Liver (tissue), 9 donors: ENCODE results near the gene ZXDC. TPM values are rescaled to one million over a fixed set of nuclear protein-coding genes. Genes with fewer than 3 reads are reported as not detected.

Experiments
- DNase-seq: peaks from one replicate; pipeline ENCODE4 v3.0.0-alpha.2; 2017; ENCODE audit warnings: low spot score
- H3K27ac ChIP-seq, 2 donors: one replicate each; pipeline ENCODE4 v1.7.0; 2013; ENCODE audit warnings: inconsistent platforms in 2 of 2, low read length in 2 of 2, control low read depth in 1 of 2, low read depth in 1 of 2, mild to moderate bottlenecking in 1 of 2
- H3K27me3 ChIP-seq, 4 donors: one replicate each; pipeline versions ENCODE4 v1.6.1 to v1.7.0; 2013; ENCODE audit warnings: low read length in 3 of 4, inconsistent platforms in 1 of 4, mild to moderate bottlenecking in 1 of 4, moderate library complexity in 1 of 4; ENCODE audit not compliant: control insufficient read depth in 4 of 4, insufficient read depth in 4 of 4
- H3K36me3 ChIP-seq, 4 donors: one replicate each; pipeline versions ENCODE4 v1.6.1 to v1.7.0; 2013; ENCODE audit warnings: low read length in 3 of 4, mild to moderate bottlenecking in 3 of 4, low read depth in 1 of 4, moderate library complexity in 1 of 4; ENCODE audit not compliant: control insufficient read depth in 4 of 4, insufficient read depth in 3 of 4
- H3K4me1 ChIP-seq, 4 donors: one replicate each; pipeline versions ENCODE4 v1.6.1 to v1.7.0; 2013; ENCODE audit warnings: low read length in 3 of 4, mild to moderate bottlenecking in 3 of 4, moderate library complexity in 1 of 4; ENCODE audit not compliant: control insufficient read depth in 4 of 4, insufficient read depth in 4 of 4
- H3K4me3 ChIP-seq, 3 donors: one replicate each; pipeline versions ENCODE4 v1.6.1 to v1.7.0; 2013; ENCODE audit warnings: low read length in 3 of 3, control low read depth in 1 of 3, low read depth in 1 of 3, mild to moderate bottlenecking in 1 of 3
- H3K9ac ChIP-seq, 2 donors: one replicate each; pipeline ENCODE4 v1.7.0; 2013; ENCODE audit warnings: low read length in 2 of 2, mild to moderate bottlenecking in 2 of 2, moderate library complexity in 2 of 2, control low read depth in 1 of 2, low read depth in 1 of 2
- H3K9me3 ChIP-seq, 4 donors: one replicate each; pipeline versions ENCODE4 v1.6.1 to v1.7.0; 2013; ENCODE audit warnings: low read length in 3 of 4; ENCODE audit not compliant: control insufficient read depth in 4 of 4
- EGR1 ChIP-seq, 2 donors: IDR thresholded peaks; 2 replicates each; pipeline ENCODE4 v1.6.1; 2016 to 2018; ENCODE audit warnings: antibody characterized with exemption in 2 of 2, low read depth in 2 of 2
- FOXA1 ChIP-seq: IDR thresholded peaks from 2 replicates; pipeline ENCODE4 v1.6.1; 2016; ENCODE audit warnings: antibody characterized with exemption
- FOXA2 ChIP-seq: IDR thresholded peaks from 2 replicates; pipeline ENCODE4 v1.6.1; 2016; ENCODE audit warnings: antibody characterized with exemption
- HNF4A ChIP-seq, 2 donors: conservative IDR thresholded peaks; 2 replicates each; pipeline ENCODE4 v1.6.1; 2016; ENCODE audit warnings: antibody characterized with exemption in 2 of 2, mild to moderate bottlenecking in 2 of 2
- RAD21 ChIP-seq, 2 donors: IDR thresholded peaks; 2 replicates each; pipeline ENCODE4 v1.6.1; 2016; ENCODE audit warnings: antibody characterized with exemption in 2 of 2, mild to moderate bottlenecking in 2 of 2
- RXRA ChIP-seq, 2 donors: IDR thresholded peaks; 2 replicates each; pipeline ENCODE4 v1.6.1; 2017 to 2018; ENCODE audit warnings: antibody characterized with exemption in 2 of 2, mild to moderate bottlenecking in 1 of 2
- TAF1 ChIP-seq: conservative IDR thresholded peaks from 2 replicates; pipeline ENCODE4 v1.6.1; 2016; ENCODE audit warnings: antibody characterized with exemption, mild to moderate bottlenecking
- whole genome bisulfite sequencing: extraction: QIAGEN DNeasy Blood & Tissue Kit; methylation state at CpG from one replicate; pipeline ENCODE4 v1.1.7; 2013; 5-methylcytosine and 5-hydroxymethylcytosine counted together
- polyA plus RNA-seq, 2 donors: library from polyadenylated mRNA; stranded (reverse) in 1 of 2; unstranded in 1 of 2; fragments of 200-250 nt in 1 of 2; fragments of >200 nt in 1 of 2; fragmentation: Nextera tagmentation in 1 of 2; extraction: Ambion mirVana in 1 of 2; gene quantifications; one replicate each; pipeline versions ENCODE4 v1.2.1 to v1.2.3, GENCODE V29; 2013 to 2015
- total RNA-seq, 2 donors: library from RNA; depleted of rRNA; stranded (reverse); fragments of >200 nt; gene quantifications; one replicate each; pipeline ENCODE4 v1.2.3, GENCODE V29; 2014
- TF ChIP-seq, protein P1 (sequence below): IDR thresholded peaks from 2 replicates; pipeline ENCODE4 v1.6.1; 2016; ENCODE audit warnings: antibody characterized with exemption, mild to moderate bottlenecking
- TF ChIP-seq, protein P2 (sequence below): fragments of 150-350 bp; IDR thresholded peaks from 2 replicates; pipeline ENCODE4 v1.5.1; 2017; ENCODE audit warnings: improper control_type of control experiment, low read depth, low read length; ENCODE audit not compliant: missing input control
- TF ChIP-seq, protein P3 (sequence below): IDR thresholded peaks from 2 replicates; pipeline ENCODE4 v1.6.1; 2016; ENCODE audit warnings: antibody characterized with exemption
- TF ChIP-seq, protein P4 (sequence below): IDR thresholded peaks from 2 replicates; pipeline ENCODE4 v1.6.1; 2016; ENCODE audit warnings: antibody characterized with exemption
- donor health status: healthy.
- donor health status: healthy.
- donor health status: healthy.
- donor health status: healthy.
- donor health status: healthy.

Gene ZXDC
- total and polyA plus RNA-seq, 4 donors, result 7.0 to 42.3 (median 13.9) TPM

DNA sequence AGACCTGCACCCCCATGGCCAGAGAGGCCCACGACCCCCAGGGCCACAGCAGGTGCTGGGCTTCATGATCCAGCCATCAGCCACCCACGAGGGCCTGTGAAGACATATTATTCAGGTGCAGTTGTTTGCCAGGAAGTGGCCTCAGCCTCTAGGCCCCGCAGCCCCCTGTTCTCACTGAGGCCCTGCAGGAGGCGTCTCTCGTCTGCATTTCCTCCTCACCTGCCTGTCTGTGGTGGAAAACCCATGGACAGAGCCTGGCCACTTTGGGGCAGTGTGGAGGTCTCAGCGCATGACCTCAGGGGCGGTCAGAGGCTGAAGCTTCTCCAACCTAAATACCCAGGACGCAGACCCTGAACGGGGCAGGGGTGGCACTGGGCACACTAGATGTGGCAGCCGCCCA lies 23.2 kb upstream of the ZXDC start:
- WGBS, result 78% methylated on average over 10 of the region's 10 CpGs

DNA sequence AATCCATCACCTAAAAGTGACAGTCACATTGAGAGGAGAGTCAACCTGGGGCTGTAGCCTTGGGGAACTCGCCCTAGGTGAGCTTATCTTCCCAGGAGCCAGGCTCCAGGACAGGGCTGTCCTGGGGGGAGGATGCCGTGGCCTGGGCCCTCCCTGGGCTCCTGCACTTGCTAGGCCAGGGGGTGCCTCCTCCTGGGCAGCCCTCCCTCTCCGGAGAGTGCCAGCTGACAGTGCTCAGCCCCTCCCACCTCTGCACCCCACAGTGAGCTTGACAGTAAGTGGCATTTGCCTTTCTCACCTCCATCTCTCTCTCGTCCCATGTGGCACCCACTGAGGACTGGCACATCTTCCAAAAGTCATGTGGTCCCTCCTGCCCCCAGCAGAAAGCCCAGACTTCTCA lies 22.8 kb upstream of the ZXDC start:
- no peak for TF ChIP-seq TAF1
- no peak for TF ChIP-seq HNF4A (conservative IDR thresholded peaks at IDR 0.05)
- TF ChIP-seq, protein P1, sequence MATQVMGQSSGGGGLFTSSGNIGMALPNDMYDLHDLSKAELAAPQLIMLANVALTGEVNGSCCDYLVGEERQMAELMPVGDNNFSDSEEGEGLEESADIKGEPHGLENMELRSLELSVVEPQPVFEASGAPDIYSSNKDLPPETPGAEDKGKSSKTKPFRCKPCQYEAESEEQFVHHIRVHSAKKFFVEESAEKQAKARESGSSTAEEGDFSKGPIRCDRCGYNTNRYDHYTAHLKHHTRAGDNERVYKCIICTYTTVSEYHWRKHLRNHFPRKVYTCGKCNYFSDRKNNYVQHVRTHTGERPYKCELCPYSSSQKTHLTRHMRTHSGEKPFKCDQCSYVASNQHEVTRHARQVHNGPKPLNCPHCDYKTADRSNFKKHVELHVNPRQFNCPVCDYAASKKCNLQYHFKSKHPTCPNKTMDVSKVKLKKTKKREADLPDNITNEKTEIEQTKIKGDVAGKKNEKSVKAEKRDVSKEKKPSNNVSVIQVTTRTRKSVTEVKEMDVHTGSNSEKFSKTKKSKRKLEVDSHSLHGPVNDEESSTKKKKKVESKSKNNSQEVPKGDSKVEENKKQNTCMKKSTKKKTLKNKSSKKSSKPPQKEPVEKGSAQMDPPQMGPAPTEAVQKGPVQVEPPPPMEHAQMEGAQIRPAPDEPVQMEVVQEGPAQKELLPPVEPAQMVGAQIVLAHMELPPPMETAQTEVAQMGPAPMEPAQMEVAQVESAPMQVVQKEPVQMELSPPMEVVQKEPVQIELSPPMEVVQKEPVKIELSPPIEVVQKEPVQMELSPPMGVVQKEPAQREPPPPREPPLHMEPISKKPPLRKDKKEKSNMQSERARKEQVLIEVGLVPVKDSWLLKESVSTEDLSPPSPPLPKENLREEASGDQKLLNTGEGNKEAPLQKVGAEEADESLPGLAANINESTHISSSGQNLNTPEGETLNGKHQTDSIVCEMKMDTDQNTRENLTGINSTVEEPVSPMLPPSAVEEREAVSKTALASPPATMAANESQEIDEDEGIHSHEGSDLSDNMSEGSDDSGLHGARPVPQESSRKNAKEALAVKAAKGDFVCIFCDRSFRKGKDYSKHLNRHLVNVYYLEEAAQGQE, result no peak
- no peak for TF ChIP-seq EGR1 (IDR thresholded peaks at IDR 0.05; ENCODE audit: low read depth in 2 of 2)
- no peak for TF ChIP-seq RAD21 (IDR thresholded peaks at IDR 0.05)
- no peak for TF ChIP-seq FOXA2
- no peak overlapping the region for H3K9ac ChIP-seq
- no peak for DNase-seq
- no peak overlapping the region for H3K27ac ChIP-seq
- peaks cover 0 to 64% (median 30%) of the 10 kb centered on the region in 4 donors for H3K36me3 ChIP-seq
- H3K4me3 ChIP-seq, result no peak overlapping the region
- no peaks in the 10 kb centered on the region for H3K27me3 ChIP-seq
- peaks cover 0 to 8% (median 0%) of the 10 kb centered on the region in 4 donors for H3K4me1 ChIP-seq
- WGBS, result 79% methylated on average over 4 of the region's 4 CpGs
- H3K9me3 ChIP-seq, result no peaks in the 10 kb centered on the region

More for the DNA sequence above, 23.2 kb upstream of the ZXDC start:
- Histone ChIP-seq H3K27me3 (no peaks in the 10 kb centered on the region), H3K36me3 (peaks cover 0 to 67% (median 29%) of the 10 kb centered on the region in 4 donors), H3K4me3 (no peak overlapping the region), H3K9me3 (no peaks in the 10 kb centered on the region), H3K27ac (no peak overlapping the region), H3K4me1 (peaks cover 0 to 8% (median 0%) of the 10 kb centered on the region in 4 donors), H3K9ac (no peak overlapping the region)
- no peak for DNase-seq
- TF ChIP-seq FOXA1 (no peak), RXRA (IDR thresholded peaks at IDR 0.05) (no peak), HNF4A (conservative IDR thresholded peaks at IDR 0.05) (no peak)
- TF ChIP-seq, protein P2, sequence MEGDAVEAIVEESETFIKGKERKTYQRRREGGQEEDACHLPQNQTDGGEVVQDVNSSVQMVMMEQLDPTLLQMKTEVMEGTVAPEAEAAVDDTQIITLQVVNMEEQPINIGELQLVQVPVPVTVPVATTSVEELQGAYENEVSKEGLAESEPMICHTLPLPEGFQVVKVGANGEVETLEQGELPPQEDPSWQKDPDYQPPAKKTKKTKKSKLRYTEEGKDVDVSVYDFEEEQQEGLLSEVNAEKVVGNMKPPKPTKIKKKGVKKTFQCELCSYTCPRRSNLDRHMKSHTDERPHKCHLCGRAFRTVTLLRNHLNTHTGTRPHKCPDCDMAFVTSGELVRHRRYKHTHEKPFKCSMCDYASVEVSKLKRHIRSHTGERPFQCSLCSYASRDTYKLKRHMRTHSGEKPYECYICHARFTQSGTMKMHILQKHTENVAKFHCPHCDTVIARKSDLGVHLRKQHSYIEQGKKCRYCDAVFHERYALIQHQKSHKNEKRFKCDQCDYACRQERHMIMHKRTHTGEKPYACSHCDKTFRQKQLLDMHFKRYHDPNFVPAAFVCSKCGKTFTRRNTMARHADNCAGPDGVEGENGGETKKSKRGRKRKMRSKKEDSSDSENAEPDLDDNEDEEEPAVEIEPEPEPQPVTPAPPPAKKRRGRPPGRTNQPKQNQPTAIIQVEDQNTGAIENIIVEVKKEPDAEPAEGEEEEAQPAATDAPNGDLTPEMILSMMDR, result no peak
- TF ChIP-seq, protein P3, sequence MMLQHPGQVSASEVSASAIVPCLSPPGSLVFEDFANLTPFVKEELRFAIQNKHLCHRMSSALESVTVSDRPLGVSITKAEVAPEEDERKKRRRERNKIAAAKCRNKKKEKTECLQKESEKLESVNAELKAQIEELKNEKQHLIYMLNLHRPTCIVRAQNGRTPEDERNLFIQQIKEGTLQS, result no peak
- TF ChIP-seq, protein P4, sequence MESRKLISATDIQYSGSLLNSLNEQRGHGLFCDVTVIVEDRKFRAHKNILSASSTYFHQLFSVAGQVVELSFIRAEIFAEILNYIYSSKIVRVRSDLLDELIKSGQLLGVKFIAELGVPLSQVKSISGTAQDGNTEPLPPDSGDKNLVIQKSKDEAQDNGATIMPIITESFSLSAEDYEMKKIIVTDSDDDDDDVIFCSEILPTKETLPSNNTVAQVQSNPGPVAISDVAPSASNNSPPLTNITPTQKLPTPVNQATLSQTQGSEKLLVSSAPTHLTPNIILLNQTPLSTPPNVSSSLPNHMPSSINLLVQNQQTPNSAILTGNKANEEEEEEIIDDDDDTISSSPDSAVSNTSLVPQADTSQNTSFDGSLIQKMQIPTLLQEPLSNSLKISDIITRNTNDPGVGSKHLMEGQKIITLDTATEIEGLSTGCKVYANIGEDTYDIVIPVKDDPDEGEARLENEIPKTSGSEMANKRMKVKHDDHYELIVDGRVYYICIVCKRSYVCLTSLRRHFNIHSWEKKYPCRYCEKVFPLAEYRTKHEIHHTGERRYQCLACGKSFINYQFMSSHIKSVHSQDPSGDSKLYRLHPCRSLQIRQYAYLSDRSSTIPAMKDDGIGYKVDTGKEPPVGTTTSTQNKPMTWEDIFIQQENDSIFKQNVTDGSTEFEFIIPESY, result no peak
- TF ChIP-seq, protein P1, result no peak
